IgD-negative memory B cell (primary cell): ENCODE data around the gene BID. TPM values are rescaled to one million over a fixed set of nuclear protein-coding genes. Genes with fewer than 3 reads are reported as not detected.

Experiments
- H3K27ac Mint-ChIP-seq, 3 donors: one replicate each; pipeline ENCODE4 v1.8.0; 2020 to 2022; ENCODE audit warnings: mild to moderate bottlenecking in 3 of 3, mixed read lengths in 3 of 3, moderate library complexity in 1 of 3
- H3K27me3 Mint-ChIP-seq: one replicate; pipeline ENCODE4 v1.8.0; 2021; ENCODE audit warnings: mixed read lengths
- H3K36me3 Mint-ChIP-seq: one replicate; pipeline ENCODE4 v1.8.0; 2020; ENCODE audit warnings: mild to moderate bottlenecking, mixed read lengths
- H3K4me1 Mint-ChIP-seq, 3 donors: one replicate each; pipeline ENCODE4 v1.8.0; 2020 to 2022; ENCODE audit warnings: mixed read lengths in 3 of 3, mild to moderate bottlenecking in 1 of 3
- H3K4me3 Mint-ChIP-seq, 4 donors: one replicate each; pipeline ENCODE4 v1.8.0; 2020 to 2022; ENCODE audit warnings: mild to moderate bottlenecking in 4 of 4, mixed read lengths in 4 of 4, moderate library complexity in 3 of 4
- H3K9me3 Mint-ChIP-seq, 3 donors: one replicate each; pipeline ENCODE4 v1.8.0; 2020 to 2021; ENCODE audit warnings: mixed read lengths in 3 of 3, mild to moderate bottlenecking in 1 of 3
- polyA plus RNA-seq: library from polyadenylated mRNA; unstranded; fragments of 300-500 nt; fragmentation: Illumina TruSeq; gene quantifications from one replicate; pipeline ENCODE4 v1.2.3, GENCODE V29; 2021

BID gene
- polyA plus RNA-seq, 1 donor from 2014 or later, result 40.9 TPM

GRCh38 chr22:17792854-17793434 lies 18.7 kb upstream of the BID start:
- peak overlapping the region in 1 of 3 donors; percentile 77 for H3K27ac Mint-ChIP-seq
- peaks cover 20 to 32% (median 22%) of the 10 kb centered on the region in 3 donors for H3K4me1 Mint-ChIP-seq
- H3K36me3 Mint-ChIP-seq, result peaks cover 2% of the 10 kb centered on the region

GRCh38 chr22:17792299-17792698 lies 18.0 kb upstream of the BID start:
- no peaks in the 10 kb centered on the region for H3K27me3 Mint-ChIP-seq
- peak overlapping the region in 1 of 3 donors; percentile 42 for H3K27ac Mint-ChIP-seq
- no peaks in the 10 kb centered on the region for H3K9me3 Mint-ChIP-seq
- H3K36me3 Mint-ChIP-seq, result peaks cover 2% of the 10 kb centered on the region
- H3K4me1 Mint-ChIP-seq, result peaks cover 19 to 29% (median 20%) of the 10 kb centered on the region in 3 donors
- H3K4me3 Mint-ChIP-seq, result no peak overlapping the region

More at GRCh38 chr22:17792854-17793434, 18.7 kb upstream of the BID start:
- no peaks in the 10 kb centered on the region for H3K27me3 Mint-ChIP-seq
- peak overlapping the region in 1 of 4 donors; percentile 43 for H3K4me3 Mint-ChIP-seq
- H3K9me3 Mint-ChIP-seq, result no peaks in the 10 kb centered on the region

- Mint-ChIP-seq H3K4me1 (peaks cover 11 to 19% (median 13%) of the 10 kb centered on the region in 3 donors), H3K9me3 (no peaks in the 10 kb centered on the region), H3K36me3 (peaks cover 2% of the 10 kb centered on the region), H3K27ac (no peak overlapping the region), H3K27me3 (no peaks in the 10 kb centered on the region), H3K4me3 (no peak overlapping the region)
Observed at GRCh38 chr22:17791196-17791595, 16.9 kb upstream of the BID start.

- Mint-ChIP-seq H3K9me3 (no peaks in the 10 kb centered on the region), H3K4me3 (peak overlapping the region in 1 of 4 donors; percentile 32), H3K4me1 (peaks cover 0 to 6% (median under 1%) of the 10 kb centered on the region in 3 donors), H3K27me3 (no peaks in the 10 kb centered on the region), H3K27ac (no peak overlapping the region), H3K36me3 (peaks cover 2% of the 10 kb centered on the region)
Observed at GRCh38 chr22:17789379-17790200, 15.3 kb upstream of the BID start.

GRCh38 chr22:17788528-17789378 lies 14.5 kb upstream of the BID start:
- no peaks in the 10 kb centered on the region for H3K9me3 Mint-ChIP-seq
- peaks cover 2% of the 10 kb centered on the region for H3K36me3 Mint-ChIP-seq
- peaks cover 0 to 4% (median 0%) of the 10 kb centered on the region in 3 donors for H3K4me1 Mint-ChIP-seq
- no peak overlapping the region for H3K27ac Mint-ChIP-seq
- H3K4me3 Mint-ChIP-seq, result no peak overlapping the region
- no peaks in the 10 kb centered on the region for H3K27me3 Mint-ChIP-seq

GRCh38 chr22:17787716-17788330 lies 13.6 kb upstream of the BID start:
- Mint-ChIP-seq H3K27me3 (no peaks in the 10 kb centered on the region), H3K9me3 (no peaks in the 10 kb centered on the region), H3K36me3 (no peaks in the 10 kb centered on the region), H3K4me3 (peak overlapping the region in 2 of 4 donors; percentile 20 to 33), H3K4me1 (peaks cover 0 to 2% (median 0%) of the 10 kb centered on the region in 3 donors), H3K27ac (peak overlapping the region in 2 of 3 donors; percentile 45 to 67)

- H3K4me1 Mint-ChIP-seq, result peaks cover 0 to 2% (median 0%) of the 10 kb centered on the region in 3 donors
- no peak overlapping the region for H3K4me3 Mint-ChIP-seq
- no peaks in the 10 kb centered on the region for H3K27me3 Mint-ChIP-seq
- no peaks in the 10 kb centered on the region for H3K9me3 Mint-ChIP-seq
- H3K27ac Mint-ChIP-seq, result peak overlapping the region in 1 of 3 donors; percentile 91
- H3K36me3 Mint-ChIP-seq, result no peaks in the 10 kb centered on the region
Observed at GRCh38 chr22:17787241-17787640, 13.0 kb upstream of the BID start.

GRCh38 chr22:17786435-17787161 lies 12.3 kb upstream of the BID start:
- no peaks in the 10 kb centered on the region for H3K36me3 Mint-ChIP-seq
- no peak overlapping the region for H3K4me3 Mint-ChIP-seq
- H3K4me1 Mint-ChIP-seq, result peaks cover under 1 to 2% (median under 1%) of the 10 kb centered on the region in 3 donors
- no peaks in the 10 kb centered on the region for H3K27me3 Mint-ChIP-seq
- H3K27ac Mint-ChIP-seq, result peak overlapping the region in 2 of 3 donors; percentile 65 to 91
- no peaks in the 10 kb centered on the region for H3K9me3 Mint-ChIP-seq

- Mint-ChIP-seq H3K4me3 (peak overlapping the region in 2 of 4 donors; percentile 29 to 55), H3K27me3 (no peaks in the 10 kb centered on the region), H3K4me1 (peaks cover 4 to 9% (median 6%) of the 10 kb centered on the region in 3 donors), H3K36me3 (no peaks in the 10 kb centered on the region), H3K9me3 (no peaks in the 10 kb centered on the region), H3K27ac (peak overlapping the region; percentile 31 to 75 (median 71))
Observed at GRCh38 chr22:17785185-17786184, 11.2 kb upstream of the BID start.

- H3K27me3 Mint-ChIP-seq, result no peaks in the 10 kb centered on the region
- peak overlapping the region in 1 of 3 donors; percentile 75 for H3K27ac Mint-ChIP-seq
- H3K4me3 Mint-ChIP-seq, result peak overlapping the region in 1 of 4 donors; percentile 29
- H3K9me3 Mint-ChIP-seq, result no peaks in the 10 kb centered on the region
- H3K36me3 Mint-ChIP-seq, result no peaks in the 10 kb centered on the region
- peaks cover 9 to 16% (median 11%) of the 10 kb centered on the region in 3 donors for H3K4me1 Mint-ChIP-seq
Observed at GRCh38 chr22:17784776-17785175, 10.5 kb upstream of the BID start.

- H3K36me3 Mint-ChIP-seq, result peaks cover 1% of the 10 kb centered on the region
- no peaks in the 10 kb centered on the region for H3K9me3 Mint-ChIP-seq
- peak overlapping the region in 2 of 3 donors; percentile 31 to 61 for H3K27ac Mint-ChIP-seq
- no peak overlapping the region for H3K4me3 Mint-ChIP-seq
- H3K4me1 Mint-ChIP-seq, result peaks cover 18 to 22% (median 18%) of the 10 kb centered on the region in 3 donors
- no peaks in the 10 kb centered on the region for H3K27me3 Mint-ChIP-seq
Observed at GRCh38 chr22:17783773-17784480, 9.7 kb upstream of the BID start.

GRCh38 chr22:17783312-17783711 lies 9.0 kb upstream of the BID start:
- H3K36me3 Mint-ChIP-seq, result peaks cover 1% of the 10 kb centered on the region
- H3K4me1 Mint-ChIP-seq, result peaks cover 18 to 27% (median 19%) of the 10 kb centered on the region in 3 donors
- H3K9me3 Mint-ChIP-seq, result no peaks in the 10 kb centered on the region
- H3K4me3 Mint-ChIP-seq, result no peak overlapping the region
- H3K27me3 Mint-ChIP-seq, result no peaks in the 10 kb centered on the region
- H3K27ac Mint-ChIP-seq, result peak overlapping the region in 1 of 3 donors; percentile 61
